Prostate gland (tissue), 2 donors: ENCODE results near the gene APCDD1L. TPM values are rescaled to one million over a fixed set of nuclear protein-coding genes. Genes with fewer than 3 reads are reported as not detected.

Experiments used
- DNase-seq: peaks from one replicate; pipeline ENCODE4 v3.0.0-alpha.2; 2019; ENCODE audit warnings: low spot score
- H3K27ac ChIP-seq, 2 donors: fragments of 200-600 bp; sonication (generic); 2 replicates each; pipeline ENCODE4 v1.5.1; 2017 to 2019
- H3K27me3 ChIP-seq: fragments of 200-600 bp; sonication (generic); replicated peaks from 2 replicates; pipeline ENCODE4 v1.5.1; 2019; ENCODE audit not compliant: insufficient read depth
- H3K36me3 ChIP-seq, 2 donors: fragments of 200-600 bp; sonication (generic); 1 replicate in 1 of 2; 2 replicates in 1 of 2; pipeline versions ENCODE4 v1.5.1 to v1.8.1; 2017 to 2019
- H3K4me1 ChIP-seq: fragments of 200-600 bp; sonication (generic); replicated peaks from 2 replicates; pipeline ENCODE4 v1.5.1; 2019
- H3K4me3 ChIP-seq, 2 donors: fragments of 200-600 bp; sonication (generic); 2 replicates each; pipeline ENCODE4 v1.5.1; 2017 to 2019
- H3K9me3 ChIP-seq: fragments of 200-600 bp; sonication (generic); 2 replicates; pipeline ENCODE4 v1.5.1; 2017
- POLR2A ChIP-seq: fragments of 450-650 bp; IDR thresholded peaks from one replicate; pipeline ENCODE4 v1.6.1; 2016; ENCODE audit warnings: antibody characterized with exemption, mild to moderate bottlenecking
- POLR2AphosphoS5 ChIP-seq: sonication (generic); formaldehyde crosslinking; IDR thresholded peaks from one replicate; pipeline ENCODE4 v1.6.1; 2017; ENCODE audit warnings: antibody characterized with exemption
- WGBS: methylation state at CpG from one replicate; pipeline ENCODE4 v1.1.5; 2018; 5-methylcytosine and 5-hydroxymethylcytosine counted together
- intact Hi-C: fragments of 100-400 bp; cut with DNase I; formaldehyde crosslinking; loops from one replicate; pipeline ENCODE4 v1.14.2; 2022
- total RNA-seq, 2 donors: library from RNA; depleted of rRNA; stranded (reverse); fragments of >200 nt; gene quantifications; one replicate each; pipeline ENCODE4 v1.1.0, GENCODE V29; 2016
- TF ChIP-seq, protein P1 (sequence below), 4 experiments: fragments of 200-600 bp in 2 of 4; fragments of 450-650 bp in 2 of 4; sonication (generic) in 2 of 4; IDR thresholded peaks; 1 replicate in 3 of 4; 2 replicates in 1 of 4; pipeline ENCODE4 v1.5.1; 2016 to 2019; ENCODE audit warnings: antibody characterized with exemption in 4 of 4, mild to moderate bottlenecking in 2 of 4, moderate library complexity in 2 of 4

APCDD1L gene
- total RNA-seq, 2 donors from 2014 or later, result 0.23 to 0.46 TPM

DNA sequence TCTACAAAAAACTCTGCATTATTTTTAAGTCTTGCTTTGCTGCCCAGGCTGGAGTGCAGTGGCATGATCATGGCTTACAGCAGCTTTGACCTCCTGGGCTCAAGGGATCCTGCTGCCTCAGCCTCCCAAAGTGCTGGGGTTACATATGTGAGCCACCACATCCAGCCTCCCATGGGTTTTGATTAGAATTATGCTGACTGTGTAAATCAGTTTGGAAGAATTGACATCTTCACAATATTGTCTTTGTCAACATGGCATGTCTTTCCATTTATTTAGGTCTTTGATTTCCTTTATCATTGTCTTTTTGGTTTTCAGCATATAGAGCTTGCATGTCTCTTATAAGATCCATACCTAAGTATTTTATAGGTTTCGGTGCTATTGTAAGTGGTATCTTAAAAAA is 13.2 kb upstream of the APCDD1L start:
- intact Hi-C loops, result no loop called here
- no peaks in the 10 kb centered on the region for H3K36me3 ChIP-seq
- TF ChIP-seq POLR2AphosphoS5, result no peak
- TF ChIP-seq, protein P1, sequence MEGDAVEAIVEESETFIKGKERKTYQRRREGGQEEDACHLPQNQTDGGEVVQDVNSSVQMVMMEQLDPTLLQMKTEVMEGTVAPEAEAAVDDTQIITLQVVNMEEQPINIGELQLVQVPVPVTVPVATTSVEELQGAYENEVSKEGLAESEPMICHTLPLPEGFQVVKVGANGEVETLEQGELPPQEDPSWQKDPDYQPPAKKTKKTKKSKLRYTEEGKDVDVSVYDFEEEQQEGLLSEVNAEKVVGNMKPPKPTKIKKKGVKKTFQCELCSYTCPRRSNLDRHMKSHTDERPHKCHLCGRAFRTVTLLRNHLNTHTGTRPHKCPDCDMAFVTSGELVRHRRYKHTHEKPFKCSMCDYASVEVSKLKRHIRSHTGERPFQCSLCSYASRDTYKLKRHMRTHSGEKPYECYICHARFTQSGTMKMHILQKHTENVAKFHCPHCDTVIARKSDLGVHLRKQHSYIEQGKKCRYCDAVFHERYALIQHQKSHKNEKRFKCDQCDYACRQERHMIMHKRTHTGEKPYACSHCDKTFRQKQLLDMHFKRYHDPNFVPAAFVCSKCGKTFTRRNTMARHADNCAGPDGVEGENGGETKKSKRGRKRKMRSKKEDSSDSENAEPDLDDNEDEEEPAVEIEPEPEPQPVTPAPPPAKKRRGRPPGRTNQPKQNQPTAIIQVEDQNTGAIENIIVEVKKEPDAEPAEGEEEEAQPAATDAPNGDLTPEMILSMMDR (IDR thresholded peaks at IDR 0.05), result no peak
- TF ChIP-seq POLR2A, result no peak
- no peak overlapping the region for H3K27ac ChIP-seq
- DNase-seq, result no peak
- H3K4me1 ChIP-seq, result no peaks in the 10 kb centered on the region
- no peak overlapping the region for H3K4me3 ChIP-seq
- 93% methylated on average over 1 of the region's 1 CpG for WGBS
- H3K9me3 ChIP-seq, result no peaks in the 10 kb centered on the region
- H3K27me3 ChIP-seq, result no peaks in the 10 kb centered on the region

- Histone ChIP-seq H3K4me1 (no peaks in the 10 kb centered on the region), H3K4me3 (no peak overlapping the region), H3K36me3 (no peaks in the 10 kb centered on the region), H3K27me3 (no peaks in the 10 kb centered on the region), H3K27ac (no peak overlapping the region), H3K9me3 (no peaks in the 10 kb centered on the region)
- no peak for DNase-seq
- 97% methylated on average over 3 of the region's 3 CpGs for WGBS
- intact Hi-C loops, result no loop called here
- TF ChIP-seq, protein P1 (IDR thresholded peaks at IDR 0.05), result no peak
- TF ChIP-seq POLR2AphosphoS5, result no peak
- no peak for TF ChIP-seq POLR2A
These were observed 11.2 kb upstream of the APCDD1L start for GRCh38 chr20:58526411-58526810.

DNA sequence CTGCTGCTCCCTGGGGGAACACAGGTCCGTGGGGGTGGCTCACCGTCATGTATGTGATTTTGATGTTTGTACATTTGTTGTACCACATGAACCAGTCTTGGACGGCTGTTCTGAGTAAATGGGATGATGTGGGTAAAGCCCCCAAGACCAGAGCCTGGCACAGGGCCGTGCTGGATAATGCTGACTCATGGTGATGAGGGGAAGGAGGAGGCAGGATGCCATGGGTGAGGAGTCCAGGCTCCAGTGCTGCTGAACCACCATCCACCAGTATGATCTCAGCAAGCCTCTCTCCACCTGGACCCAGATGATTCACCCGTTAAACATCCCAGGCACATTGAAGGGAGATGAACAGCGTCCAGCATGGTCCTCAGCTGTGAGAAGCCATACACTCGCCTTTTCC is 9.6 kb upstream of the APCDD1L start:
- 79% methylated on average over 7 of the region's 7 CpGs for WGBS
- Histone ChIP-seq H3K27me3 (no peaks in the 10 kb centered on the region), H3K4me3 (no peak overlapping the region), H3K27ac (no peak overlapping the region), H3K36me3 (no peaks in the 10 kb centered on the region), H3K9me3 (no peaks in the 10 kb centered on the region), H3K4me1 (no peaks in the 10 kb centered on the region)
- intact Hi-C loops, result no loop called here
- no peak for DNase-seq
- TF ChIP-seq POLR2A (no peak), POLR2AphosphoS5 (no peak)
- TF ChIP-seq, protein P1 (IDR thresholded peaks at IDR 0.05), result no peak

- 27% methylated on average over 2 of the region's 2 CpGs for WGBS
- TF ChIP-seq, protein P1 (IDR thresholded peaks at IDR 0.05), result no peak
- no peak for TF ChIP-seq POLR2AphosphoS5
- TF ChIP-seq POLR2A, result no peak
- no peaks in the 10 kb centered on the region for H3K36me3 ChIP-seq
- no peak for DNase-seq
- H3K27me3 ChIP-seq, result no peaks in the 10 kb centered on the region
- H3K27ac ChIP-seq, result no peak overlapping the region
- intact Hi-C loops, result no loop called here
- H3K4me3 ChIP-seq, result no peak overlapping the region
- H3K9me3 ChIP-seq, result no peaks in the 10 kb centered on the region
- H3K4me1 ChIP-seq, result no peaks in the 10 kb centered on the region
These were observed 8.7 kb upstream of the APCDD1L start for GRCh38 chr20:58523971-58524315.

GRCh38 chr20:58523072-58523970 is 8.1 kb upstream of the APCDD1L start:
- TF ChIP-seq, protein P1 (IDR thresholded peaks at IDR 0.05), result no peak
- TF ChIP-seq POLR2A (no peak), POLR2AphosphoS5 (no peak)
- Histone ChIP-seq H3K9me3 (no peaks in the 10 kb centered on the region), H3K4me3 (no peak overlapping the region), H3K27ac (no peak overlapping the region), H3K36me3 (no peaks in the 10 kb centered on the region), H3K27me3 (no peaks in the 10 kb centered on the region), H3K4me1 (no peaks in the 10 kb centered on the region)
- intact Hi-C loops, result no loop called here
- 25% methylated on average over 19 of the region's 19 CpGs for WGBS
- DNase-seq, result no peak
